ENCODE measurements around the gene CCDC181. TPM values are rescaled to one million over a fixed set of nuclear protein-coding genes. Genes with fewer than 3 reads are reported as not detected.
"Not testable (repeated sequence)": the region's sequence is repeated elsewhere in the genome, so short reads cannot be mapped to it uniquely, and the experiment has no call there.

Gene CCDC181
- total RNA-seq, 1 experiment from 2014 or later = 0.16 TPM

GRCh38 chr1:169456029-169456428 lies 28.8 kb upstream of the CCDC181 start:
- Histone ChIP-seq H3K27me3 (replicated peaks) (no peaks in the 10 kb centered on the region), H3K9me3 (replicated peaks) (no peaks in the 10 kb centered on the region; the same call in 1 of the 2 replicates), H3K27ac (no peak overlapping the region), H3K4me1 (replicated peaks) (peaks cover 3% of the 10 kb centered on the region; the same call in 1 of the 2 replicates), H3K4me3 (no peak overlapping the region), H3K36me3 (no peaks in the 10 kb centered on the region)
- DNase-seq (ENCODE audit: low read depth in 1 of 2, low spot score in 2 of 2) = no peak

GRCh38 chr1:169452921-169453320 lies 25.6 kb upstream of the CCDC181 start:
- Histone ChIP-seq H3K27ac (no peak overlapping the region), H3K27me3 (replicated peaks) (no peaks in the 10 kb centered on the region)

GRCh38 chr1:169451218-169451824 lies 24.0 kb upstream of the CCDC181 start:
- Histone ChIP-seq H3K9me3 (replicated peaks) (no peaks in the 10 kb centered on the region; the same call in 1 of the 2 replicates), H3K4me3 (no peak overlapping the region), H3K27ac (no peak overlapping the region), H3K27me3 (replicated peaks) (no peaks in the 10 kb centered on the region), H3K36me3 (no peaks in the 10 kb centered on the region), H3K4me1 (replicated peaks) (no peaks in the 10 kb centered on the region)
- no peak for DNase-seq (ENCODE audit: low read depth in 1 of 2, low spot score in 2 of 2)

More at GRCh38 chr1:169452921-169453320, 25.6 kb upstream of the CCDC181 start:
- no peaks in the 10 kb centered on the region; the same call in 1 of the 2 replicates for H3K9me3 ChIP-seq (replicated peaks)
- H3K36me3 ChIP-seq = no peaks in the 10 kb centered on the region
- H3K4me1 ChIP-seq (replicated peaks) = no peaks in the 10 kb centered on the region
- DNase-seq (ENCODE audit: low read depth in 1 of 2, low spot score in 2 of 2) = no peak
- H3K4me3 ChIP-seq = no peak overlapping the region

- no peak overlapping the region for H3K4me3 ChIP-seq
- H3K9me3 ChIP-seq (replicated peaks) = no peaks in the 10 kb centered on the region
- H3K27me3 ChIP-seq (replicated peaks) = no peaks in the 10 kb centered on the region
- no peak overlapping the region for H3K27ac ChIP-seq
- no peak for DNase-seq (ENCODE audit: low read depth in 1 of 2, low spot score in 2 of 2)
- no peaks in the 10 kb centered on the region for H3K4me1 ChIP-seq (replicated peaks)
- no peaks in the 10 kb centered on the region for H3K36me3 ChIP-seq
Observed at GRCh38 chr1:169443923-169444322, 16.6 kb upstream of the CCDC181 start.

- DNase-seq (ENCODE audit: low read depth in 1 of 2, low spot score in 2 of 2) = no peak
Observed at GRCh38 chr1:169426174-169426705, 1.0 kb downstream of the CCDC181 start.

GRCh38 chr1:169421309-169421708 lies 6.0 kb downstream of the CCDC181 start:
- H3K4me1 ChIP-seq (replicated peaks) = no peaks in the 10 kb centered on the region
- no peak overlapping the region for H3K27ac ChIP-seq
- H3K27me3 ChIP-seq (replicated peaks) = 0 out of 2 replicates have a peak, but pooled peaks cover 7% of the 10 kb centered on the region
- H3K36me3 ChIP-seq = no peaks in the 10 kb centered on the region
- no peaks in the 10 kb centered on the region for H3K9me3 ChIP-seq (replicated peaks)
- H3K4me3 ChIP-seq = no peak overlapping the region
- no peak for DNase-seq (ENCODE audit: low read depth in 1 of 2, low spot score in 2 of 2)

More at GRCh38 chr1:169426174-169426705, 1.0 kb downstream of the CCDC181 start:
- Histone ChIP-seq H3K27ac (no peak overlapping the region), H3K27me3 (replicated peaks) (peaks cover 21% of the 10 kb centered on the region; the same call in 1 of the 2 replicates), H3K9me3 (replicated peaks) (no peaks in the 10 kb centered on the region), H3K4me3 (no peak overlapping the region), H3K36me3 (no peaks in the 10 kb centered on the region), H3K4me1 (replicated peaks) (peaks cover 3% of the 10 kb centered on the region; the same call in 1 of the 2 replicates)

- no peaks in the 10 kb centered on the region for H3K9me3 ChIP-seq (replicated peaks)
- no peak for DNase-seq (ENCODE audit: low read depth in 1 of 2, low spot score in 2 of 2)
- H3K27ac ChIP-seq = no peak overlapping the region
- H3K36me3 ChIP-seq = no peaks in the 10 kb centered on the region
- no peaks in the 10 kb centered on the region for H3K27me3 ChIP-seq (replicated peaks)
- H3K4me1 ChIP-seq (replicated peaks) = no peaks in the 10 kb centered on the region
- no peak overlapping the region for H3K4me3 ChIP-seq
Observed at GRCh38 chr1:169414952-169415351, 12.3 kb downstream of the CCDC181 start.

- H3K36me3 ChIP-seq; H3K9me3 ChIP-seq (replicated peaks); H3K4me3 ChIP-seq; DNase-seq (ENCODE audit: low read depth in 1 of 2, low spot score in 2 of 2); H3K4me1 ChIP-seq (replicated peaks); H3K27ac ChIP-seq; H3K27me3 ChIP-seq (replicated peaks): not testable (repeated sequence)
Observed at GRCh38 chr1:169408340-169408739, 18.9 kb downstream of the CCDC181 start.

- not testable (repeated sequence) for H3K4me3 ChIP-seq; H3K27ac ChIP-seq; DNase-seq (ENCODE audit: low read depth in 1 of 2, low spot score in 2 of 2); H3K9me3 ChIP-seq (replicated peaks); H3K36me3 ChIP-seq; H3K27me3 ChIP-seq (replicated peaks); H3K4me1 ChIP-seq (replicated peaks)
Observed at GRCh38 chr1:169402578-169402977, 24.7 kb downstream of the CCDC181 start.

- Histone ChIP-seq H3K27ac (no peak overlapping the region), H3K4me3 (no peak overlapping the region), H3K36me3 (peaks cover 24% of the 10 kb centered on the region), H3K9me3 (replicated peaks) (peaks cover 4% of the 10 kb centered on the region; the same call in 1 of the 2 replicates), H3K27me3 (replicated peaks) (no peaks in the 10 kb centered on the region), H3K4me1 (replicated peaks) (no peaks in the 10 kb centered on the region; the same call in 1 of the 2 replicates)
- DNase-seq (ENCODE audit: low read depth in 1 of 2, low spot score in 2 of 2) = no peak
Observed at GRCh38 chr1:169395955-169396354, 31.3 kb downstream of the CCDC181 start.

- no peak for DNase-seq (ENCODE audit: low read depth in 1 of 2, low spot score in 2 of 2)
- no peaks in the 10 kb centered on the region for H3K27me3 ChIP-seq (replicated peaks)
- no peak overlapping the region for H3K4me3 ChIP-seq
- no peaks in the 10 kb centered on the region for H3K9me3 ChIP-seq (replicated peaks)
- H3K4me1 ChIP-seq (replicated peaks) = no peaks in the 10 kb centered on the region; the same call in 1 of the 2 replicates
- H3K27ac ChIP-seq = no peak overlapping the region
- peaks cover 52% of the 10 kb centered on the region for H3K36me3 ChIP-seq
Observed at GRCh38 chr1:169392406-169392805, 34.9 kb downstream of the CCDC181 start.

- Histone ChIP-seq H3K36me3 (peaks cover 53% of the 10 kb centered on the region), H3K9me3 (replicated peaks) (no peaks in the 10 kb centered on the region)
- DNase-seq (ENCODE audit: low read depth in 1 of 2, low spot score in 2 of 2) = no peak
Observed at GRCh38 chr1:169390303-169390702, 37.0 kb downstream of the CCDC181 start.

GRCh38 chr1:169387399-169387798 lies 39.9 kb downstream of the CCDC181 start:
- Histone ChIP-seq H3K27me3 (replicated peaks) (no peaks in the 10 kb centered on the region), H3K9me3 (replicated peaks) (no peaks in the 10 kb centered on the region), H3K4me3 (no peak overlapping the region), H3K36me3 (peaks cover 62% of the 10 kb centered on the region), H3K4me1 (replicated peaks) (no peaks in the 10 kb centered on the region; the same call in 1 of the 2 replicates), H3K27ac (no peak overlapping the region)
- DNase-seq (ENCODE audit: low read depth in 1 of 2, low spot score in 2 of 2) = no peak

More at GRCh38 chr1:169390303-169390702, 37.0 kb downstream of the CCDC181 start:
- no peak overlapping the region for H3K4me3 ChIP-seq
- H3K27me3 ChIP-seq (replicated peaks) = no peaks in the 10 kb centered on the region
- no peak overlapping the region for H3K27ac ChIP-seq
- no peaks in the 10 kb centered on the region; the same call in 1 of the 2 replicates for H3K4me1 ChIP-seq (replicated peaks)

- Histone ChIP-seq H3K36me3 (peaks cover 51% of the 10 kb centered on the region), H3K27me3 (replicated peaks) (no peaks in the 10 kb centered on the region), H3K27ac (no peak overlapping the region), H3K4me3 (no peak overlapping the region), H3K9me3 (replicated peaks) (no peaks in the 10 kb centered on the region), H3K4me1 (replicated peaks) (no peaks in the 10 kb centered on the region)
- DNase-seq (ENCODE audit: low read depth in 1 of 2, low spot score in 2 of 2) = no peak
Observed at GRCh38 chr1:169383449-169383848, 43.8 kb downstream of the CCDC181 start.
